AG04450 (cell line): ENCODE data around the gene PDK2. TPM values are rescaled to one million over a fixed set of nuclear protein-coding genes. Genes with fewer than 3 reads are reported as not detected.

Experiments used
- CTCF ChIA-PET: fragments of 300-600, 350-600 bp; formaldehyde crosslinking; extraction: SDS; loops from one replicate; lab custom pipeline; 2022; ENCODE audit warnings: antibody characterized with exemption, inconsistent platforms; lab: Charles Lee
- POLR2A ChIA-PET: fragments of 350-600 bp; formaldehyde crosslinking; extraction: SDS; loops from one replicate; lab custom pipeline; 2021; ENCODE audit warnings: antibody characterized with exemption, inconsistent platforms; lab: Yijun Ruan, JAX
- DNase-seq: peaks from one replicate; pipeline ENCODE4 v3.0.0-alpha.2; 2011; ENCODE audit warnings: low read depth, low spot score
- H3K27ac ChIP-seq: one replicate; pipeline ENCODE4 v1.5.1; 2012; ENCODE audit warnings: low read depth, low read length, control low read depth
- H3K27me3 ChIP-seq: one replicate; pipeline ENCODE4 v1.6.0; 2012; ENCODE audit warnings: low read length; ENCODE audit not compliant: control insufficient read depth, insufficient read depth
- H3K4me3 ChIP-seq: 2 replicates; pipeline ENCODE4 v1.5.1; 2011; ENCODE audit warnings: mild to moderate bottlenecking, low read depth, low read length, control low read depth
- H3K9me3 ChIP-seq: 2 replicates; pipeline ENCODE4 v1.5.1; 2012; ENCODE audit warnings: low read length; ENCODE audit not compliant: control insufficient read depth, insufficient read depth
- CTCF ChIP-seq: IDR thresholded peaks from 2 replicates; pipeline ENCODE4 v1.5.1; 2011; ENCODE audit warnings: low read depth, low read length, control low read depth, inconsistent platforms
- polyA plus RNA-seq: library from polyadenylated mRNA; depleted of rRNA; stranded (reverse); fragments of >200 nt; gene quantifications from 2 replicates; pipeline ENCODE4 v1.2.3, GENCODE V29; 2011

Gene PDK2
- polyA plus RNA-seq, 1 experiment: 62.4 TPM

- POLR2A ChIA-PET: no interaction called here
- DNase-seq: no peak
- no peak overlapping the region for H3K27ac ChIP-seq
Observed at GRCh38 chr17:50090971-50091917, 3.9 kb upstream of the PDK2 start.

GRCh38 chr17:50091918-50092285 is 3.2 kb upstream of the PDK2 start:
- TF ChIP-seq CTCF: no peak
- H3K27ac ChIP-seq: no peak overlapping the region
- no peaks in the 10 kb centered on the region for H3K9me3 ChIP-seq
- H3K27me3 ChIP-seq: no peaks in the 10 kb centered on the region
- no peak overlapping the region for H3K4me3 ChIP-seq
- DNase-seq: no peak
- CTCF ChIA-PET: interaction anchor here (0.5 to 4.5 kb wide), 9 partner anchors 9 to 271 kb away, joined by 3 to 171 read pairs (median 4); no protein-coding TSS in a partner anchor
- POLR2A ChIA-PET: interaction anchor here (0.6 to 0.7 kb wide), 2 partner anchors 187 to 597 kb away, joined by 3 to 7 read pairs; no protein-coding TSS in a partner anchor

More at GRCh38 chr17:50090971-50091917, 3.9 kb upstream of the PDK2 start:
- CTCF ChIA-PET: interaction anchor here (0.5 to 4.5 kb wide), 8 partner anchors 10 to 204 kb away, joined by 3 to 171 read pairs (median 6); no protein-coding TSS in a partner anchor
- H3K9me3 ChIP-seq: no peaks in the 10 kb centered on the region
- H3K4me3 ChIP-seq: no peak overlapping the region
- no peaks in the 10 kb centered on the region for H3K27me3 ChIP-seq
- no peak for TF ChIP-seq CTCF

- no peak overlapping the region for H3K4me3 ChIP-seq
- POLR2A ChIA-PET: interaction anchor here (1.5 kb wide), 1 partner anchor 108 kb away, joined by 7 read pairs; the partner anchor contains the start of gene COL1A1
Observed at GRCh38 chr17:50093246-50093645, 1.9 kb upstream of the PDK2 start.

GRCh38 chr17:50093807-50094206 is 1.3 kb upstream of the PDK2 start:
- CTCF ChIA-PET: interaction anchor here (0.6 to 4.5 kb wide), 71 partner anchors 9 to 277 kb away, joined by 3 to 171 read pairs (median 7); partner anchors contain the start of genes DLX3, PPP1R9B and SGCA
- Histone ChIP-seq H3K9me3 (no peaks in the 10 kb centered on the region), H3K27me3 (no peaks in the 10 kb centered on the region), H3K4me3 (no peak overlapping the region), H3K27ac (no peak overlapping the region)
- DNase-seq: no peak
- TF ChIP-seq CTCF: no peak
- POLR2A ChIA-PET: interaction anchor here (1.0 to 1.5 kb wide), 3 partner anchors 18 to 108 kb away, joined by 4 to 7 read pairs (median 5); partner anchors contain the start of gene COL1A1

More at GRCh38 chr17:50093246-50093645, 1.9 kb upstream of the PDK2 start:
- CTCF ChIA-PET: interaction anchor here (0.8 to 4.5 kb wide), 18 partner anchors 12 to 270 kb away, joined by 4 to 171 read pairs (median 12); no protein-coding TSS in a partner anchor
- Histone ChIP-seq H3K9me3 (no peaks in the 10 kb centered on the region), H3K27ac (no peak overlapping the region), H3K27me3 (no peaks in the 10 kb centered on the region)
- TF ChIP-seq CTCF: no peak
- DNase-seq: no peak
